ENCODE measurements around the gene MGME1. TPM values are rescaled to one million over a fixed set of nuclear protein-coding genes. Genes with fewer than 3 reads are reported as not detected.
"Not testable (repeated sequence)": the region's sequence is repeated elsewhere in the genome, so short reads cannot be mapped to it uniquely, and the experiment has no call there.

Gene MGME1
- total RNA-seq, 4 donors from 2014 or later = 11.2 to 18.9 (median 12.0) TPM

DNA sequence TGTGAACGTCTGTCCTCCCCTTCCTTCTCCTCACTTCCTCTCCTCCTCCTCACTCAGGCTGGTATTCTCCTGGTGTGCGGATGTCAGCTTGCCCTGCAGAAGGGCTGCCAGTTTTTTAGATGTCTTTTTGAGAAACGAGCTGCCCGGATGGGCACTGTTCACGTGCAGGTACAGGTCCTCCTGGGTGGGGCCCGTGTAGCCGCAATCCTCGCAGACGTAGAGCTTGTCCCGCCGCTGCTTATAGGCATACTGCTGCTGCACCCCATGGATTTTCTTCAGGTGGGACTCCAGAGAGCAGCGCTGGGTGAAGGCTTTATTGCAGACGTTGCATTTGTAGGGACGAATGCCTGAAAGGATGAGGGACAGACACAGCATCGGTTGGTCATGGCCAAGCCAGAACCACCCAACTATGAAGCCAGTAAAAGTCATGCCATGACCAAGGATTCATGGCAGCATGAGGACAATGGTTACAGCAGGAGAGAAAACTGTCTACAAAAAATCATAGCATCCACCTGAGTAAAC, 55.8 kb downstream of the MGME1 start:
- H3K27ac ChIP-seq = no peak overlapping the region
- 71 to 78% methylated on average over 8 to 11 of the region's 15 CpGs for WGBS, 2 donors
- no peaks in the 10 kb centered on the region for H3K9me3 ChIP-seq
- no peak for TF ChIP-seq POLR2A (IDR thresholded peaks at IDR 0.05)
- TF ChIP-seq, protein P1, sequence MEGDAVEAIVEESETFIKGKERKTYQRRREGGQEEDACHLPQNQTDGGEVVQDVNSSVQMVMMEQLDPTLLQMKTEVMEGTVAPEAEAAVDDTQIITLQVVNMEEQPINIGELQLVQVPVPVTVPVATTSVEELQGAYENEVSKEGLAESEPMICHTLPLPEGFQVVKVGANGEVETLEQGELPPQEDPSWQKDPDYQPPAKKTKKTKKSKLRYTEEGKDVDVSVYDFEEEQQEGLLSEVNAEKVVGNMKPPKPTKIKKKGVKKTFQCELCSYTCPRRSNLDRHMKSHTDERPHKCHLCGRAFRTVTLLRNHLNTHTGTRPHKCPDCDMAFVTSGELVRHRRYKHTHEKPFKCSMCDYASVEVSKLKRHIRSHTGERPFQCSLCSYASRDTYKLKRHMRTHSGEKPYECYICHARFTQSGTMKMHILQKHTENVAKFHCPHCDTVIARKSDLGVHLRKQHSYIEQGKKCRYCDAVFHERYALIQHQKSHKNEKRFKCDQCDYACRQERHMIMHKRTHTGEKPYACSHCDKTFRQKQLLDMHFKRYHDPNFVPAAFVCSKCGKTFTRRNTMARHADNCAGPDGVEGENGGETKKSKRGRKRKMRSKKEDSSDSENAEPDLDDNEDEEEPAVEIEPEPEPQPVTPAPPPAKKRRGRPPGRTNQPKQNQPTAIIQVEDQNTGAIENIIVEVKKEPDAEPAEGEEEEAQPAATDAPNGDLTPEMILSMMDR (IDR thresholded peaks at IDR 0.05) = no peak
- no peaks in the 10 kb centered on the region for H3K4me1 ChIP-seq
- H3K27me3 ChIP-seq = no peaks in the 10 kb centered on the region
- peaks cover 0 to 73% (median 0%) of the 10 kb centered on the region in 3 donors for H3K36me3 ChIP-seq
- no peak overlapping the region for H3K4me3 ChIP-seq
- no peak for DNase-seq
- intact Hi-C loops (cut with DNase I) = no loop called here

GRCh38 chr20:18027011-18027410, 58.2 kb downstream of the MGME1 start:
- H3K27ac ChIP-seq; H3K4me3 ChIP-seq; DNase-seq; H3K9me3 ChIP-seq; H3K4me1 ChIP-seq; H3K27me3 ChIP-seq; intact Hi-C loops (cut with DNase I): not testable (repeated sequence)
- H3K36me3 ChIP-seq = peaks cover 0 to 59% (median 0%) of the 10 kb centered on the region in 3 donors
- WGBS, 2 donors = 69 to 78% methylated on average over 7 of the region's 7 CpGs

DNA sequence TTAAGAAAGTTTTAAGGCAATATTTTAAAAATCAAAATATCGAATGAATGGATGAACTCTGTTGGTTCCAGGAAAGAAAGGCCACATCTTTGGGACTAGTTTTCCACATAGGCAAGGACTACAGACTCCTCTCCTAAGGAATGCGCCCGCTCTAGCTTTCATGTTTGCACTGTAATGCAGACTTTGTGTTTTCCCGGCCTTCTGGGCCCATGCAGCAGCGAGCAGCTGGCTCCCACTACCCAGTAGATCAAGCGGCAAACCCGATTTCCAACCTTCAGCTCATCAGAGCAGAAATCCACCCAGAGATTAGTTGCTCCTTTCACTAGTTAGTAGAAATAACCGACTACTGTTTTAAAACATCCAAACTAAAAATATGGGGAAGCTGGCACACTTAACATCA, 61.2 kb downstream of the MGME1 start:
- 78 to 79% methylated on average over 8 of the region's 8 CpGs for WGBS, 2 donors
- Histone ChIP-seq H3K4me1 (no peaks in the 10 kb centered on the region), H3K9me3 (no peaks in the 10 kb centered on the region), H3K27ac (no peak overlapping the region), H3K36me3 (peaks cover 0 to 53% (median 0%) of the 10 kb centered on the region in 3 donors), H3K27me3 (no peaks in the 10 kb centered on the region), H3K4me3 (no peak overlapping the region)
- intact Hi-C loops (cut with DNase I) = no loop called here
- DNase-seq = no peak
- TF ChIP-seq POLR2A (IDR thresholded peaks at IDR 0.05) = no peak
- TF ChIP-seq, protein P1 (IDR thresholded peaks at IDR 0.05) = no peak

- Histone ChIP-seq H3K4me3 (no peak overlapping the region), H3K4me1 (no peaks in the 10 kb centered on the region), H3K27ac (no peak overlapping the region), H3K27me3 (no peaks in the 10 kb centered on the region), H3K36me3 (peaks cover 0 to 50% (median 0%) of the 10 kb centered on the region in 3 donors), H3K9me3 (no peaks in the 10 kb centered on the region)
- intact Hi-C loops (cut with DNase I) = no loop called here
- TF ChIP-seq POLR2A (IDR thresholded peaks at IDR 0.05) = no peak
- WGBS, 2 donors = 74 to 95% methylated on average over 4 to 6 of the region's 15 CpGs
- DNase-seq = no peak
Measured at GRCh38 chr20:18031050-18031449, 62.2 kb downstream of the MGME1 start.

DNA sequence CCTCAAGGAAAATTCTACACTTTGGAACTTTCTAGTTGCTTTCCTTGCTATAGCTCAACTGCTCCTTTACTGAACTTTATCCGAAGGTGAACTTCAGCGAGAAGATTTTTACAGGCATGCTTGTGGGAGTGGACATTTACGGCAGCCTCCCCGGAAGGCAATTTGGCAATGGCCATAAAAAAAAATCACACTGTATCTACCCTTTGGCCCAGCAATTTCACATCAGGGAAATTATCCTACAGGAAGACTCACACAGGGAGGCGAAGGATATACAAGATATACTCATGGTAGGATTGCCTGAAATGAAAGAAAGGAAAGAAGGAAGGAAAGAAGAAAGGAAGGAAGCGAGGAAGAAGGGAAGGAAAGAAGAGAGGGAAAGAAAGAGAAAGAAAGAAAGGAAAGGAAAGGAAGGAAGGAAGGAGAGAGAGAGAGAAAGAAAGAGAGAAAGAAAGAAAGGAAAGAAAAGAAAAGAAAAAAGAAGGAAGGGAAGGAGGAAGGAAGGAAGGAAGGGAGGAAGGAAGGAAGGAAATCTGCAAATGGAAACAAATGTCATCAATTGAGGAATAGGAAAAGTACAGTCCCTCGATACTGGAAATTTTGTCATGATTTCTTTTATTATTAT, 63.2 kb downstream of the MGME1 start:
- Histone ChIP-seq H3K4me3 (no peak overlapping the region), H3K36me3 (peaks cover 0 to 58% (median 0%) of the 10 kb centered on the region in 3 donors), H3K4me1 (no peaks in the 10 kb centered on the region), H3K9me3 (no peaks in the 10 kb centered on the region), H3K27ac (no peak overlapping the region), H3K27me3 (peaks cover 0 to 1% (median 0%) of the 10 kb centered on the region in 4 donors)
- no peak for DNase-seq
- 72 to 80% methylated on average over 7 of the region's 7 CpGs for WGBS, 2 donors
- intact Hi-C loops (cut with DNase I) = no loop called here
- TF ChIP-seq POLR2A (IDR thresholded peaks at IDR 0.05) = no peak
- TF ChIP-seq, protein P1 (IDR thresholded peaks at IDR 0.05) = no peak

- Histone ChIP-seq H3K4me3 (no peak overlapping the region), H3K9me3 (no peaks in the 10 kb centered on the region), H3K36me3 (peaks cover 0 to 64% (median 0%) of the 10 kb centered on the region in 3 donors), H3K27me3 (peaks cover 0 to 9% (median 0%) of the 10 kb centered on the region in 4 donors), H3K4me1 (no peaks in the 10 kb centered on the region), H3K27ac (no peak overlapping the region)
- WGBS, 2 donors = 74 to 78% methylated on average over 17 of the region's 17 CpGs
- no peak for DNase-seq
- intact Hi-C loops (cut with DNase I) = no loop called here
- TF ChIP-seq POLR2A (IDR thresholded peaks at IDR 0.05) = no peak
- TF ChIP-seq, protein P1 (IDR thresholded peaks at IDR 0.05) = peak in 1 of 6 experiments; percentile 6
Measured at GRCh38 chr20:18032977-18033892, 64.4 kb downstream of the MGME1 start.
